Activated naive CD4-positive, alpha-beta T cell treated with anti-CD3 and anti-CD28 coated beads, Interleukin-2, amount 10 ng/mL, durations not matched to agents 7 days and 5 days (primary cell): ENCODE results near the gene RAB30.

Experiments
- CTCF ChIA-PET: fragments of 350-600 bp; sonication (Branson Sonifier 250); formaldehyde crosslinking; loops from one replicate; lab custom pipeline; 2021; ENCODE audit warnings: antibody characterized with exemption; lab: Charles Lee
- DNase-seq: peaks from one replicate; pipeline ENCODE4 v3.0.0-alpha.2; 2020
- H3K27ac Mint-ChIP-seq: one replicate; pipeline ENCODE4 v1.8.0; 2021; ENCODE audit warnings: mild to moderate bottlenecking, moderate library complexity, mixed read lengths
- H3K27me3 Mint-ChIP-seq: one replicate; pipeline ENCODE4 v1.8.0; 2021; ENCODE audit warnings: mild to moderate bottlenecking, mixed read lengths
- H3K36me3 Mint-ChIP-seq: one replicate; pipeline ENCODE4 v1.8.0; 2021; ENCODE audit warnings: mixed read lengths
- H3K4me1 Mint-ChIP-seq: one replicate; pipeline ENCODE4 v1.8.0; 2021; ENCODE audit warnings: mixed read lengths
- H3K4me3 Mint-ChIP-seq: one replicate; pipeline ENCODE4 v1.8.0; 2021; ENCODE audit warnings: mild to moderate bottlenecking, moderate library complexity, mixed read lengths
- H3K9me3 Mint-ChIP-seq: one replicate; pipeline ENCODE4 v1.8.0; 2021; ENCODE audit warnings: mixed read lengths

RAB30 gene, protein sequence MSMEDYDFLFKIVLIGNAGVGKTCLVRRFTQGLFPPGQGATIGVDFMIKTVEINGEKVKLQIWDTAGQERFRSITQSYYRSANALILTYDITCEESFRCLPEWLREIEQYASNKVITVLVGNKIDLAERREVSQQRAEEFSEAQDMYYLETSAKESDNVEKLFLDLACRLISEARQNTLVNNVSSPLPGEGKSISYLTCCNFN

DNA sequence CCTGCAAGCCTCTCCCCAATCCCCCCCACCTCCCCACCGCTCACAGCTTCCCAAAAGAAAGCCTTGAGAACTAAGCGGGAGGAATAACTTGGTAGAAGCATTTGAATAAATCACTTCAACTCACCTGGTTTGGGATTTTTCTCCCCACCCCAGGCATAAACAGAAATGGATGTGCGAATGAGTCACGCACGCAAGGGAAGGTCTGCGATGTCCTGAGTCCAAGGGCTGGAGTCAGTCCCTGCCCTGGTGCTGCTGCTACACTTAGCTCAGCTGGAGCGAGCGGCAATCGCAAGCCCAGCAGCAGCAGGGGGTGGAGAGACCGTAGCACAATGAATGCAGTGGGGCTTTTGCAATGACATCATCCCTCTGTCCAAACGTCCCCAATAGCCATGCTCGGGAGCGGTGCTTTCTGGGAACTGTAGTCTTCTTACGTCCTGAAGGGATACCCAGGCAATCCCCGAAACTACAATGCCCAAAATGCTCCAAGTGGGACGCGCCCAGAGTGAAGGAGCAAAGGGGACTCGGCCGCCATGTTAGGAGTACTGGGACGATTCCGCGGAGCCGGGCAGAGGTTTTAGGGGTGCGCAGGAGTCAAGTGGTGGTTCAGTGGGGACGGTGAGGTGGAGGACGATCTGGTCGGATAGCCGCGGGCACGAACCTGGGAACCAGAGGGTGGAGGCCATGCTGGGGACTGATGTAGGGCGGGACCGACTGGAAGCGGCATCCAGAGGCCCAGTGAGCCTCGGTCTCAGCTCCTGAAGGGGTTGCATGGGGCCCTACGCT lies at the start of gene RAB30:
Gene RAB30 (minus strand): TSS at position 331 of the 783 bp plus-strand sequence. CDS start 74,581 bp downstream, outside the sequence.
- H3K27me3 Mint-ChIP-seq, result no peaks in the 10 kb centered on the region
- peaks cover 28% of the 10 kb centered on the region for H3K4me1 Mint-ChIP-seq
- no peaks in the 10 kb centered on the region for H3K9me3 Mint-ChIP-seq
- DNase-seq, result peak; percentile 97
- peaks cover 29% of the 10 kb centered on the region for H3K36me3 Mint-ChIP-seq
- CTCF ChIA-PET, result interaction anchor here (0.6 to 1.5 kb wide), 6 partner anchors 16 to 178 kb away, joined by 3 to 7 read pairs (median 3); partner anchors contain the start of gene PCF11
- no peak within 1 kb of the TSS for H3K27ac Mint-ChIP-seq
- H3K4me3 Mint-ChIP-seq, result no peak within 1 kb of the TSS

DNA sequence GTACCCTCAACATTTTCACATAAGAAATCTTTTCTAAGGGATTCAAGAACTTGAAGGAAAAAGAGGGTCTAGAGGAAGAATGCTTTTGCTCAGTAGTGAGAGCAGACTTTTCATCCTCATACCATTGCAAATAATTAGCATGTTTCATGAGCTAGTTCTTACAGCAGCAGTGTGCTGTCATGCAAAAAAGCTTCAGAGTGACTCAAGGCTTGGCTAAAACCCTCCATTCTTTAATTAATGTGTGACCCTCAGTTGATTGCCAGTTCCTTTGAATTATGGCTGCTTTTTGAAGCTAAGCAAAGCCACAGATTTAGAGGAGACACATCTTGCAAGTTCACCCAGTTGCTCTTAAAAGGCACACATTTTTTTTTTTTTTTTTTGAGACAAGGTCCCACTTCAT lies 48.6 kb upstream of the RAB30 start:
- Mint-ChIP-seq H3K27me3 (no peaks in the 10 kb centered on the region), H3K9me3 (no peaks in the 10 kb centered on the region), H3K27ac (no peak overlapping the region), H3K4me3 (no peak overlapping the region), H3K4me1 (peaks cover 65% of the 10 kb centered on the region), H3K36me3 (peaks cover 3% of the 10 kb centered on the region)
- no peak for DNase-seq
- CTCF ChIA-PET, result interaction anchor here (0.5 to 1.2 kb wide), 2 partner anchors 44 to 172 kb away, joined by 3 to 4 read pairs; no protein-coding TSS in a partner anchor

DNA sequence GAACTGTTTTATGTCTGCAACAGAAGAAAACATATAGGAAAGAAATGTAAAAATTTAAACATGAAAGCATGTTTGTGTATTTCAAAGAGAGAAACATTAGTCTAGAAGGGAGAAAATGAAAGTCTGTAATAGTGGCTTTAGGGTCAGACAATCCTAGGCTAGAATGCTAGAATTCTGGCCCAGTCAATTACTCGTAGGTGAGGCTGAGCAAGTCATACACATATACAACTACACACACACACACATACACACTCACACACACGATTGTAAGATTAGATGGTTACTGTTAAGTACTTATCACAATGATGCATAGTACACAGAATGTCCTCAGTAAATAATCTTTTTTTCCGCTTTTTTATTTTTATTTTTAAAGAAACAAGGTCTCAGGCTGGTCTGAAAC lies 47.5 kb upstream of the RAB30 start:
- no peak overlapping the region for H3K4me3 Mint-ChIP-seq
- peak overlapping the region; percentile 51 for H3K27ac Mint-ChIP-seq
- H3K36me3 Mint-ChIP-seq, result peaks cover 4% of the 10 kb centered on the region
- no peaks in the 10 kb centered on the region for H3K27me3 Mint-ChIP-seq
- H3K9me3 Mint-ChIP-seq, result no peaks in the 10 kb centered on the region
- H3K4me1 Mint-ChIP-seq, result peaks cover 72% of the 10 kb centered on the region
- DNase-seq, result no peak
- CTCF ChIA-PET, result no interaction called here

DNA sequence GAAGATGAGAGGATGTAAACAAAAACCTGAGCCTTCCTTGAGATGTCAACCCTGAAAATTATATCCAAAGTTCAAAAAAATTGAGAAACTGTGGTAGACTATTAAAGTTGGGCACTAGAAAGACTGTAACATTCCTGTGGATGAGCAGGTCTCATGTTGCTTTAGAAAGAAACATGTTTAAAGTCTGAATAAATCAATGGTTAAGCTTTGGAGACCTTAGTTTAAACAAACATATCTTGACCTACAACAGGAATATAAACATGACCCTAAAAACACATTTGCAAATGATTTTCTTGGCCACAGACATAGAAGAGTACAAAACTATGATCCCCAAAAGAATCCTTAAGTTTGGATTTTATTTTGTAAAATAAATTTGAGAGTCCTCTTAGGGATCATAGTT lies 47.1 kb upstream of the RAB30 start:
- H3K36me3 Mint-ChIP-seq, result peaks cover 4% of the 10 kb centered on the region
- CTCF ChIA-PET, result no interaction called here
- no peaks in the 10 kb centered on the region for H3K9me3 Mint-ChIP-seq
- no peaks in the 10 kb centered on the region for H3K27me3 Mint-ChIP-seq
- peaks cover 72% of the 10 kb centered on the region for H3K4me1 Mint-ChIP-seq
- DNase-seq, result no peak
- H3K4me3 Mint-ChIP-seq, result no peak overlapping the region
- H3K27ac Mint-ChIP-seq, result peak overlapping the region; percentile 70

DNA sequence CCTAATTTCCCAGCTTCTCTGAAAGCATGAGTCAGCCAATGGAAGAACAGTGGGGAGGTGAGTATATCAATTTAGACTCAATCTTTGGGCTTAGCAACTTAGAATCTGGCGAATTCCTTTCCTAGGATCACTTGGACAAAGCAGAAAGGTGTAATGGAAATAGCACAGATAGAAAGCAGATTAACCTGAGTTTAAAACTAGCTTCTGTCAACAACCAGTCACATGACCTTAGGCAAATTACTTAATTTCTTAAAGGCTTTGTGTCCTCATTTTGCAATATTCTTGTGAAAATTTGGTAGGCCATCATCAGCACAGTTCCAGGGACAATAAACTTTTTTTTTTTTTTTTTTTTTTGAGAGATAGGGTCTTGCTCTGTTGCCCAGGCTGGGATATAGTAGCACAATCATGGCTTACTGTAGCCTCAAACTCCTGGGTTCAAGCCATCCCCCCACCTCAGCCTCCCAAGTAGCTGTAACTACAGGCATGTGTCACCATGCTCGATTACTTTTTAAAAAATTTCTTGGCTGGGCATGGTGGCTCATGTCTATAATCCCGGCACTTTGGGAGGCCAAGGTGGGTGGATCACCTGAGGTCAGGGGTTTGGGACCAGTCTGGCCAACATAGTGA lies 44.4 kb upstream of the RAB30 start:
- Mint-ChIP-seq H3K9me3 (no peaks in the 10 kb centered on the region), H3K27ac (no peak overlapping the region), H3K4me1 (peaks cover 55% of the 10 kb centered on the region), H3K4me3 (peak overlapping the region; percentile 40), H3K27me3 (no peaks in the 10 kb centered on the region), H3K36me3 (peaks cover 6% of the 10 kb centered on the region)
- no peak for DNase-seq
- CTCF ChIA-PET, result interaction anchor here (1.0 to 1.4 kb wide), 2 partner anchors 134 to 186 kb away, joined by 3 to 5 read pairs; no protein-coding TSS in a partner anchor

DNA sequence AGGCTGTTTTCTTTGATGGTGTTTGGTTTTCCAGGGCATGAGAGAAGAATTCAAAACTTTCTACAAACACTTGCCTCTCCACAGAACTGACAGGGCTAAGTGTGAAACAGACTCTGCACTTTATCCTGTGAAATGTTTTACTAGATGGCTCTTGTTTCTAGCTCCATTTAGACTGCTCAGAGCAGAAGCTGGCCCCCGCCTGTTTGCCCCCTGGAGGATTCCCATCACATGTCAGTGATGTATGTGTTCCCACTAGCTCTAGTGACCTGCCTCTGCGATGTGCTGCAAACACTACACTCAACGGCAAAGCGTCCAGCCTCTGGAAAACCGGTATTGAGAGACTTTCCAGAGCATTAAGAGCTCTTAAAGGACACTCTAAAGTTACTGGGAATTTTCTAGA lies 43.9 kb upstream of the RAB30 start:
- no peak overlapping the region for H3K4me3 Mint-ChIP-seq
- DNase-seq, result no peak
- peaks cover 7% of the 10 kb centered on the region for H3K36me3 Mint-ChIP-seq
- CTCF ChIA-PET, result interaction anchor here (1.0 to 1.4 kb wide), 2 partner anchors 135 to 185 kb away, joined by 3 to 5 read pairs; no protein-coding TSS in a partner anchor
- no peaks in the 10 kb centered on the region for H3K9me3 Mint-ChIP-seq
- no peak overlapping the region for H3K27ac Mint-ChIP-seq
- peaks cover 51% of the 10 kb centered on the region for H3K4me1 Mint-ChIP-seq
- no peaks in the 10 kb centered on the region for H3K27me3 Mint-ChIP-seq

DNA sequence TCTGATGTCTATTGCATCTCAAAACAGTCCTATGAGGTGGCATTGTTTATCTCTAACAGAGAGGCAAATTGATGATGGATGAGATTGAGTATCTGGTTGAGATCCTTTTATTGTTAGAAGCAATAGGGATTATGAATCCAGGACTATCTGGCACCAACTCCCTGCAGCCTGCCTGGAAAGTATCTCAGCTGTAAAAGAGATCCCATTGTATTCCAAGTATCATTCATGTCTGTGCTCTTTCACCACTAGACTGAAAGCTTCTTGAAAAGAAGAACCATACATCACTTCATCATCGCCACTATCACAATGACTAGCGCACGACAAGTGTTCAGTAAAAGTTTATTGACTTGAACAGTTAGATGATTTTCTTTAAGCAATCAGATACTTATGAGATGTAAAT lies 43.3 kb upstream of the RAB30 start:
- CTCF ChIA-PET, result no interaction called here
- Mint-ChIP-seq H3K27ac (no peak overlapping the region), H3K4me1 (peaks cover 46% of the 10 kb centered on the region), H3K36me3 (peaks cover 7% of the 10 kb centered on the region), H3K4me3 (no peak overlapping the region), H3K27me3 (no peaks in the 10 kb centered on the region), H3K9me3 (no peaks in the 10 kb centered on the region)
- no peak for DNase-seq

DNA sequence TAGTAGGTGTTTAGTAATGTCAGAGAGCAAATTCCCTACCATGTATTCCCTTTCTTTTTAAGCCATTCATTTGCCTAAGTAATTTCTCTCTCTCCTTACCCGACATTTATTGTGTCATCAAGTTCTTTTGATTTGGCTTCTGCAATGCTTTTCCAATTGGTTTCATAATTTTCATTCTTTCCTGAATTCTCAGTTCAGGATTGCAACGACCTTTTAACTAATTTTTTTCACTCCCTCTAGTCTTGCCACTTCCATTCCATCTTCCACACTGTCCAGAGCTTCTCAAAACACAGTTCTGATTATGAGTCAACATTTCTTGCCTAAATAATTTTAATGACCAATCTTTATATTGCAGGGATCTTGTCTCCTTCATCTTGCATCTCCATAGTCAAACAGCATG lies 41.2 kb upstream of the RAB30 start:
- Mint-ChIP-seq H3K36me3 (peaks cover 7% of the 10 kb centered on the region), H3K9me3 (no peaks in the 10 kb centered on the region), H3K27ac (no peak overlapping the region), H3K4me3 (no peak overlapping the region), H3K4me1 (peaks cover 29% of the 10 kb centered on the region), H3K27me3 (no peaks in the 10 kb centered on the region)
- CTCF ChIA-PET, result no interaction called here
- DNase-seq, result no peak

DNA sequence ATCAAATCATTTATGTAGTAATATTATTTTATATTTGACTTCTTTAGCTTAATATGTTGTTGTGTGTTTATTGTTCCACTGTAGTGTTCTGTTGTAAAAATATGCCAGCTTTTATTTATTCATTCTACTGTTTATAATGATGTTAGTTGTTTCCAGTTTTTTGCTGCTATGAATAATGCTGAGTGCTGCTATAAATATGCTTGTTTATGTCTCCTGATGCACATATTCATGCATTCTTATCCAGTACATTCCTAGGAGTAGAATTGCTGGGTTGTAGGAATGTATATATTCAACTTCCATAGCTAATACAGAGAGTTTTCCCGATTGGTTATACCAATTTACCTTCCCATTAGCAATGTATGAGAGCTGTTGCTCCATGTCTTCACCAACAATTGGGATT lies 33.5 kb upstream of the RAB30 start:
- H3K4me3 Mint-ChIP-seq, result no peak overlapping the region
- H3K4me1 Mint-ChIP-seq, result no peaks in the 10 kb centered on the region
- CTCF ChIA-PET, result interaction anchor here (1.1 kb wide), 1 partner anchor 17 kb away, joined by 3 read pairs; no protein-coding TSS in a partner anchor
- DNase-seq, result no peak
- H3K36me3 Mint-ChIP-seq, result no peaks in the 10 kb centered on the region
- no peaks in the 10 kb centered on the region for H3K9me3 Mint-ChIP-seq
- peaks cover 15% of the 10 kb centered on the region for H3K27me3 Mint-ChIP-seq
- H3K27ac Mint-ChIP-seq, result no peak overlapping the region

DNA sequence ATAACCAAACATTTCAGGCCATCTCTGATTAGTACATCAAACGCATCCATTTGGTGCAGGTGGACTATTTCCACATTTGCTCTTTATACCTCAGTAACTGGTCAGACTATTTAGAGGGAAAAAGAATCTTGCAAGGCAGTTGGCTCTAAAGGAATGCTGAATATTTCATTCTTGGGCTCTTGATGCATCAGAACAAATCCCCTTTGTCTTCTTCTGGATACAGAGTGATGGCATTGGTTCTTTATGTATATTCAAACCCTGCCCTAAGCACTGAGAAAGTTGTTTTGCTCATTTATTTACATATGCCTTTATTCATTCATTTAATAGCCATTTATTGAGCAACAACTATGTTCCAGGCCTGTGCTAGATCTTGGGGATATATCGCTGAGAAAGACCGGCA lies 31.1 kb upstream of the RAB30 start:
- CTCF ChIA-PET, result no interaction called here
- no peak for DNase-seq
- Mint-ChIP-seq H3K27me3 (peaks cover 15% of the 10 kb centered on the region), H3K4me3 (no peak overlapping the region), H3K27ac (no peak overlapping the region), H3K9me3 (no peaks in the 10 kb centered on the region), H3K4me1 (no peaks in the 10 kb centered on the region), H3K36me3 (no peaks in the 10 kb centered on the region)

DNA sequence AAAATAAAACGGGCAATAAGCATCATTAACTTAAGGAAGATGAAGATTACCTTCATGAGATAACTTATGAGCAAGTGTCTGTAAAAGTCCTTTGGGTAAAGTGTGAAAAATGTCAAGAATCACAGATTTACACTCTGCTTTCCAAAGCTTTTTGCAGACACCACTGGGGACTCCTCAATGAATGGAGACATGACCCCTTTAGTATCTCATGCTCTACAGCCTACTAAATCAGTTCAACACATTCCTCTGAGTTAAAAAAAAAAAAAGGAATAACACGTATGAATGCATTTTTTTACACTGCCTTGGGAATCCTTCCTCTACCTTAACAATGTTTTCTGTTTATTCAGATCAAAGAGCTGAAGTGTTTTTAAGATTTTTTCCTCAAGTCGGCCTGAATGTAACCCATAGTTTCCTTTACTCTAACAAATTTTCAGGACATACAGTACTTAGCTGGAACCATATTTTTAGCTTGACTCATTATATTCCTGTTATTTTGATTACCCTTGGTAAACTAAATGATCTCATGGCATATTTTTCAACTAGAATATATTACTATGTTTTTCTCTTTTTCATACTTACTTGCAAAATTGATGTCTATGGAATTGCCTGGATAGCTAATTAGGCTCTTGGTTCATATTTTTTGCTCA lies 25.9 kb upstream of the RAB30 start:
- Mint-ChIP-seq H3K36me3 (no peaks in the 10 kb centered on the region), H3K9me3 (no peaks in the 10 kb centered on the region), H3K4me3 (no peak overlapping the region), H3K4me1 (no peaks in the 10 kb centered on the region), H3K27ac (peak overlapping the region; percentile 2), H3K27me3 (peaks cover 4% of the 10 kb centered on the region)
- CTCF ChIA-PET, result interaction anchor here (1.9 kb wide), 1 partner anchor 9 kb away, joined by 8 read pairs; no protein-coding TSS in a partner anchor
- DNase-seq, result no peak

DNA sequence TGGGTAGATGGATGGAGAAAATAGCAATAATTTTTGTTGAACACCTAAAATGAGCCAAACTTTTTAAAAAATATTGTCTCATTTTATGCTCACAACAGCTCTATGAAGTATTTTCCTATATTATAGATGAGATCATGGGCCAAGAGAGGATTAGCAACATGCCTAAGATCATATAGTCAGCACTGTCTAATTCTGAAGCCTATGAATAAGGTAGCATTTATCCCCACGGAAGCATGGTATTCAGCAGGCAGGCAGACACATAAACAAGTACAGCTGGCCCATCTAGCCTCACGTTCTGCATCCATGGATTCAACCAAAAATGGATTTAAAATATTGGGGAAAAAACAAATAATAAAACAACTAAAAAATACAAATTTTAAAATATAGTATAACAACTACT lies 21.9 kb upstream of the RAB30 start:
- Mint-ChIP-seq H3K27ac (no peak overlapping the region), H3K4me3 (no peak overlapping the region), H3K27me3 (no peaks in the 10 kb centered on the region), H3K4me1 (peaks cover 4% of the 10 kb centered on the region), H3K36me3 (no peaks in the 10 kb centered on the region), H3K9me3 (no peaks in the 10 kb centered on the region)
- no peak for DNase-seq
- CTCF ChIA-PET, result interaction anchor here (0.6 to 1.3 kb wide), 3 partner anchors 8 to 57 kb away, joined by 3 to 4 read pairs (median 3); no protein-coding TSS in a partner anchor

DNA sequence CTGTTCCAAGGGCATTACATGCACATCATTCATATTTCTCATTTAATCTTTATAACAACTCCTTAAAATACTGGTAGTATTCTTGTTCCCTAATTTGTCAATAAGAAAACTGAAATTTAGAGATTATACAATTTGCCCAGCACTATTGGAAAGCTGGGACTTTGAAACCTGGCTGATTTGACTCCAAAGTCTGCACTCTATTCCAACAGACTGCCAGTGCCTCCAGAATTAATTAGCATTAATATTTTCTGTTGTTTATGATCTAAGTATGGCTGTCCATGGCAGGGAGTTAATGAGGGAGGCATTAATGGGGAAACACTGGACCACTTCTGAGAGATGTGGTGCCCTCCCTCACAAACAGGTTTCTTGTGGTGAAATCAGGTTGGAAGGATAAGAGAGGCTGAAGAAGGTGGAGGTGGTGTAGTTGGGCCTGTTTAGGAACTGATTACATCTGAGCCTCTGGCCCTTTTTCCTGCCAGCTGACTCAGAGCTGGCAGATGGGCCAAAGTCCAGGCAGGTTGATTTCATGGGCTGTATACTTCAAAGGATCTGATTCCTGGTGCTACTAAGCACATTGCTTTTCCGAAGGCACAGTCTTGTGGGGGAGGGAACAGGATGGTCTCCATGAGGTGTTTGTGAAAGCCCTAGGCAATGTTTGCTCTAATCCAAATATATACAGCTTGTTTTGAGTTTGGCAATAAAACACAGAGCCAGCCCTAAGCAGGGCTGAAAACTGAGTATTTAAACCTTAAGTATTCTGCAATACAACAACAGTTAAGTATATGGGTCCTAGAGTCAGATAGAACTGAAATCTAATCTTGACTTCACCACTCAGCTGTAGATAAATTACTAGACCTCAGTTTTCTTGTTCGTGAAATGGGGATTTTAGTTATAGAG lies 21.0 kb upstream of the RAB30 start:
- Mint-ChIP-seq H3K36me3 (no peaks in the 10 kb centered on the region), H3K9me3 (no peaks in the 10 kb centered on the region), H3K4me1 (peaks cover 4% of the 10 kb centered on the region), H3K27ac (no peak overlapping the region), H3K4me3 (no peak overlapping the region), H3K27me3 (no peaks in the 10 kb centered on the region)
- no peak for DNase-seq
- CTCF ChIA-PET, result interaction anchor here (0.6 kb wide), 1 partner anchor 58 kb away, joined by 4 read pairs; no protein-coding TSS in a partner anchor
